Thoracic aorta (tissue), 2 donors: Measurements from ENCODE around the gene LIMA1. TPM values are rescaled to one million over a fixed set of nuclear protein-coding genes. Genes with fewer than 3 reads are reported as not detected.
"Not testable (repeated sequence)": the region's sequence is repeated elsewhere in the genome, so short reads cannot be mapped to it uniquely, and the experiment has no call there.

ENCODE experiments used
- ATAC-seq: fragments of 150-250 bp; one replicate; pipeline ENCODE4 v1.8.0; 2017; ENCODE audit warnings: low read depth; ENCODE audit not compliant: insufficient number of reproducible peaks, low FRiP score
- DNase-seq: peaks from one replicate; pipeline ENCODE4 v3.0.0-alpha.2; 2020; ENCODE audit warnings: low spot score
- H3K27ac ChIP-seq, 2 donors: fragments of 200-600 bp; sonication (generic); 1 replicate in 1 of 2; 2 replicates in 1 of 2; pipeline ENCODE4 v1.5.1; 2016; ENCODE audit warnings: mild to moderate bottlenecking in 2 of 2, moderate library complexity in 2 of 2
- H3K27me3 ChIP-seq: fragments of 200-600 bp; sonication (generic); replicated peaks from 2 replicates; pipeline ENCODE4 v1.6.0; 2016; ENCODE audit warnings: mild to moderate bottlenecking; ENCODE audit not compliant: insufficient read depth
- H3K36me3 ChIP-seq: fragments of 200-600 bp; sonication (generic); one replicate; pipeline ENCODE4 v1.5.1; 2016
- H3K4me1 ChIP-seq, 2 donors: fragments of 200-600 bp; sonication (generic); 1 replicate in 1 of 2; 2 replicates in 1 of 2; pipeline versions ENCODE4 v1.5.1 to v1.6.0; 2016; ENCODE audit warnings: low read depth in 2 of 2, mild to moderate bottlenecking in 1 of 2; ENCODE audit not compliant: control insufficient read depth in 1 of 2
- H3K4me3 ChIP-seq: fragments of 200-600 bp; sonication (generic); 2 replicates; pipeline ENCODE4 v1.5.1; 2016; ENCODE audit warnings: mild to moderate bottlenecking
- H3K9me3 ChIP-seq: fragments of 200-600 bp; sonication (generic); 2 replicates; pipeline ENCODE4 v1.5.1; 2016
- total RNA-seq, 2 donors: library from RNA; depleted of rRNA; stranded (reverse); fragments of >200 nt; gene quantifications; one replicate each; pipeline versions ENCODE4 v1.1.0 to v1.2.3, GENCODE V29; 2016
- TF ChIP-seq, protein P1 (sequence below): fragments of 200-600 bp; sonication (generic); IDR thresholded peaks from one replicate; pipeline ENCODE4 v1.5.1; 2019; ENCODE audit warnings: antibody characterized with exemption

The LIMA1 gene
- total RNA-seq, 2 donors from 2014 or later: 103 to 194 TPM

DNA sequence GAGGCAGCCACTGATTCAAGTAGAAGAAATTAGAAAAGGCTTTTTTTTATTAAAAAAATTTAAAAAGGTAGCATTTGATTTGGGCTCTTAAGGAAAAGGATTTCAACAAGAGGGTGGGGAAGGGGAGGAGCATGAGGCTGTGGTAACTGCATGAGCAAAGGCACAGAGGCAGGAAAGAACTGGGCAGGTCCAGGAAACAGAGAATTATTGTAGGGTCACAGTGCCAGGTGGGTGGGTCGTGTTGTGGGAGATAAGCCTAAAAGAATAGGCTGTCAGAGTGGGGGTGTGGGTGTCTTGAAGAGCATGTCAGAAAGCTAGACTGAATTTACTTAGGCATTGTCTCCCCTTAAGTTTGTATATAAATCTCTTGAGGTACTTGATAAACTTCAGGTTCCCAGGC, 7.8 kb downstream of the LIMA1 start:
- Histone ChIP-seq H3K27ac (no peak overlapping the region), H3K27me3 (no peaks in the 10 kb centered on the region), H3K4me3 (no peak overlapping the region), H3K36me3 (no peaks in the 10 kb centered on the region), H3K4me1 (peaks cover 0 to 6% of the 10 kb centered on the region in 2 donors), H3K9me3 (no peaks in the 10 kb centered on the region)
- TF ChIP-seq, protein P1, sequence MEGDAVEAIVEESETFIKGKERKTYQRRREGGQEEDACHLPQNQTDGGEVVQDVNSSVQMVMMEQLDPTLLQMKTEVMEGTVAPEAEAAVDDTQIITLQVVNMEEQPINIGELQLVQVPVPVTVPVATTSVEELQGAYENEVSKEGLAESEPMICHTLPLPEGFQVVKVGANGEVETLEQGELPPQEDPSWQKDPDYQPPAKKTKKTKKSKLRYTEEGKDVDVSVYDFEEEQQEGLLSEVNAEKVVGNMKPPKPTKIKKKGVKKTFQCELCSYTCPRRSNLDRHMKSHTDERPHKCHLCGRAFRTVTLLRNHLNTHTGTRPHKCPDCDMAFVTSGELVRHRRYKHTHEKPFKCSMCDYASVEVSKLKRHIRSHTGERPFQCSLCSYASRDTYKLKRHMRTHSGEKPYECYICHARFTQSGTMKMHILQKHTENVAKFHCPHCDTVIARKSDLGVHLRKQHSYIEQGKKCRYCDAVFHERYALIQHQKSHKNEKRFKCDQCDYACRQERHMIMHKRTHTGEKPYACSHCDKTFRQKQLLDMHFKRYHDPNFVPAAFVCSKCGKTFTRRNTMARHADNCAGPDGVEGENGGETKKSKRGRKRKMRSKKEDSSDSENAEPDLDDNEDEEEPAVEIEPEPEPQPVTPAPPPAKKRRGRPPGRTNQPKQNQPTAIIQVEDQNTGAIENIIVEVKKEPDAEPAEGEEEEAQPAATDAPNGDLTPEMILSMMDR: no peak
- ATAC-seq (no peak), DNase-seq (no peak)

DNA sequence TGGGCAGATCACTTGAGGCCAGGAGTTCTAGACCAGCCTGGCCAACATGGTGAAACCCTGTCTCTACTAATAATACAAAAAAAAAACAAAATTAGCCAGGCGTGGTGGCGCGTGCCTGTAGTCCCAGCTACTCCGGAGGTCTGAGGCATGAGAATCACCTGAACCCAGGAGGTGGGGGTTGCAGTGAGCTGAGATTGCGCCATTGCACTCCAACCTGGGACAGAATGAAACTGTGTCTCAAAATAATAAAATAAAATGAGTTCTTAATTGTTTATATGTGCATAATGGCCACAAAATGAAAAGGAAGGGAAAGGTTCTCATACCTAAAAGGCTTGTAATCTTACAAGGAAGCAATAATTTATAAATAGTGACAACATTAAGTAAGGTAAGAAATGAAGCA, 8.2 kb downstream of the LIMA1 start:
- ATAC-seq, DNase-seq, H3K4me3 ChIP-seq, H3K27me3 ChIP-seq, H3K4me1 ChIP-seq, H3K9me3 ChIP-seq, H3K36me3 ChIP-seq: not testable (repeated sequence)
- H3K27ac ChIP-seq: peak overlapping the region in 1 of 2 donors; percentile 13

DNA sequence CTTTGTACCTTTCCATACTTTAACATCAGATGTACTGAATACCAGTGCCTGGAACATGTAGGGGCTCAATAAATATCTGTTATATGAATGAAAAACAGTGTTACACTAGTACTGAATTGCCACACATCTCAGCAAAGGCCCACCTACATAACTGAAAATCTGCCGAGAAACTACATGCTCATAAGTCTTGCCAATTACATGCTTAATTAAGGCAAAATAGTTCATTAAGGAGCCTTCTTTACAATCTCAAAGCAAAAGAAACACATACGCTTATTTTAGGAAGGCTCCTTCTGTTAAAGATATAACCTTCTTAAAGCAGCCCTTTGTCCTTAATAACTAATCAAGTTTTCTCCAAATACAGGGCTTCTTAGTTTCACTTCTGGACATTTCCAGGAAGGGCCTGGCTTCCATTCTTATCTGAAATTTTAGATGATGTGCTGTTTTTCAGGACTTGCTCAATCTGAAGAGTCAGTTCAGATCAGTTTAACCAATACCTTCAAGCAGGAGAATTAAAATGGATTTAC, 11.5 kb downstream of the LIMA1 start:
- peaks cover 0 to 6% of the 10 kb centered on the region in 2 donors for H3K4me1 ChIP-seq
- H3K9me3 ChIP-seq: no peaks in the 10 kb centered on the region
- DNase-seq (no peak), ATAC-seq (no peak)
- no peaks in the 10 kb centered on the region for H3K36me3 ChIP-seq
- TF ChIP-seq, protein P1: no peak
- H3K27ac ChIP-seq: peak overlapping the region; percentile 14 to 75
- peak overlapping the region; percentile 67 for H3K4me3 ChIP-seq
- H3K27me3 ChIP-seq: no peaks in the 10 kb centered on the region

DNA sequence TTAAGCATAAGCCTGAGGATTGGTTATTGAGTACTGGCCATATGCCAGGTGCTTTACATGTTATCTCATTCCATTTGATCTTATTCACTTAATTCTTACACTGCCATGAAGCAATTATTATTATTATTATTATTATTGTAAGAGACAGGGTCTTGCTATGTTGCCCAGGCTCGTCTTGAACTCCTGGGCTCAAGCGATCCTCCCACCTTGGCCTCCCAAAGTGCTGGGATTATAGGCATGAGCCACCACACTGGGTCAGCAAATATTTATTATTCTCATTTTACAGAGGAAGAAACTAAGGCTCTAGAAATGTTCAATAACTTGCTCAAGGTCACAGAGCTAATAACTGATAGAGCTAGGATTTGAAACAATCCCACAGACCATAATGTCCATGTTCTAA, 14.8 kb downstream of the LIMA1 start:
- Histone ChIP-seq H3K4me1 (peaks cover 0 to 6% of the 10 kb centered on the region in 2 donors), H3K9me3 (no peaks in the 10 kb centered on the region), H3K27ac (no peak overlapping the region), H3K27me3 (no peaks in the 10 kb centered on the region), H3K4me3 (no peak overlapping the region), H3K36me3 (no peaks in the 10 kb centered on the region)
- TF ChIP-seq, protein P1: no peak
- DNase-seq (no peak), ATAC-seq (no peak)

DNA sequence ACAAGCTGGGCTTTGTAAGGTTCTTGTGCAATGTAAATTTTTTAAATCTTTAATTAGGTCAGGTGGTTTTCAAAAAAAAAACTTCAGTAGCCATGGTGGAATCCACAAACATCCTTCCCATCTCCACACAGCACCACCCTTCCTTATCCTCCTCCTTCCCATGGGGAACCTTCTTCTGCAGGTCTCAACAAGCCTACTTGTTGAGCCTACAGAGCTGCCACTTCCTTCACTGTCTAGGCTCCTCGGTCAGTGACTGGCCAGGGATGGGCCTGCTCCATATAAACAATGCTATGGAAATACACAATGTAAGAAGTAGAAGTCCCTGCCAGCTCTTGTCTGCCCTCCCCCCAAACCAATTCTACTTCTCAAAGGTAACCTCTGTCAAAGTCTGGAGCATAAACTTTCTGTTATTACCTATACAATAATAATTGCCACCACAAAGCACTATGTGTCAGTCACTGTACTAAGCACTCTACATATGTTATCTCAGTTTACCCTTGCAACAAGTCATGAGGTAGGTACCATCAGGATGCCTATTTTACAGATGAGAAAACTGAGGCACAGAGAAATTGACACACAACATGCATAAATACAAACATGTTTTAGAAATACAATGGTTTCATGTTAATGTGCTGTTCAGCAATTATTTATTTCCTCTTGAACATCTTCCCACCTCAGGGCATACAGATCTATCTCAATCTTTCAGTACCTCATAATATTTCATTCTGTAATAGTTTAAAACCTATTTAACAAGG, 17.4 kb downstream of the LIMA1 start:
- H3K9me3 ChIP-seq: no peaks in the 10 kb centered on the region
- TF ChIP-seq, protein P1: no peak
- H3K27me3 ChIP-seq: no peaks in the 10 kb centered on the region
- no peak overlapping the region for H3K4me3 ChIP-seq
- H3K36me3 ChIP-seq: no peaks in the 10 kb centered on the region
- H3K27ac ChIP-seq: no peak overlapping the region
- no peak for DNase-seq
- ATAC-seq: no peak
- peaks cover 0 to 6% of the 10 kb centered on the region in 2 donors for H3K4me1 ChIP-seq
